ENCODE results near the gene COP1. TPM values are rescaled to one million over a fixed set of nuclear protein-coding genes. Genes with fewer than 3 reads are reported as not detected.
"Not testable (repeated sequence)": the region's sequence is repeated elsewhere in the genome, so short reads cannot be mapped to it uniquely, and the experiment has no call there.

The COP1 gene
- total RNA-seq, 2 donors from 2014 or later = 50.6 to 53.3 TPM

- H3K9me3 Mint-ChIP-seq = no peaks in the 10 kb centered on the region
- H3K4me3 Mint-ChIP-seq = no peak overlapping the region
- DNase-seq (ENCODE audit: low spot score) (no peak), ATAC-seq (no peak)
- peaks cover 0 to 2% of the 10 kb centered on the region in 2 donors for H3K4me1 Mint-ChIP-seq (ENCODE audit: low read depth in 2 of 2)
- peaks cover 12% of the 10 kb centered on the region for H3K36me3 Mint-ChIP-seq
- no peak overlapping the region for H3K27ac Mint-ChIP-seq
- H3K27me3 Mint-ChIP-seq = no peaks in the 10 kb centered on the region
Observed at GRCh38 chr1:176032040-176032645, 174.9 kb downstream of the COP1 start.

DNA sequence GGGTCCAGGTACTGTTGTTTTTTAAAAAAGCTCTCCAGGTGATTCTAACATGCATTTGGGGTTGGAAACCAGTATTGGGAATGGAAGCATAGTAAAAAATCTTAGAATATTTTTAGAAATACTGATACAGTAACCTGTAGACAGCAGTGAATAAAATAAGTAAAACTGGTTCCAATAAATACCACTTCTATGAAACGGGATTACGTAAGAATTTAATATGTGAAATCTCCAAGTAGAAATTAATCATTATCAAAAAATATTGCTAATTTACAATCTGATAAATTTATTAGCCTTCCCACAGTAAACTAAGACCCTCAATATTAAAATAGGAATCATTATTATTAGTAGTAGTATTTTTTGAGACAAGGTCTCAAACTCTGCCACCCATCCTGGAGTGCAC, 177.5 kb downstream of the COP1 start:
- H3K27ac Mint-ChIP-seq = no peak overlapping the region
- ATAC-seq = no peak
- H3K4me1 Mint-ChIP-seq (ENCODE audit: low read depth in 2 of 2) = peaks cover under 1 to 2% of the 10 kb centered on the region in 2 donors

GRCh38 chr1:176029155-176029554, 177.9 kb downstream of the COP1 start:
- no peaks in the 10 kb centered on the region for H3K27me3 Mint-ChIP-seq
- H3K9me3 Mint-ChIP-seq = no peaks in the 10 kb centered on the region
- no peak overlapping the region for H3K4me3 Mint-ChIP-seq
- no peak for ATAC-seq
- H3K36me3 Mint-ChIP-seq = no peaks in the 10 kb centered on the region
- no peak overlapping the region for H3K27ac Mint-ChIP-seq
- peaks cover 5 to 6% of the 10 kb centered on the region in 2 donors for H3K4me1 Mint-ChIP-seq (ENCODE audit: low read depth in 2 of 2)
- no peak for DNase-seq (ENCODE audit: low spot score)

More for the DNA sequence above, 177.5 kb downstream of the COP1 start:
- Mint-ChIP-seq H3K36me3 (peaks cover 3% of the 10 kb centered on the region), H3K4me3 (no peak overlapping the region), H3K9me3 (no peaks in the 10 kb centered on the region), H3K27me3 (no peaks in the 10 kb centered on the region)
- no peak for DNase-seq (ENCODE audit: low spot score)

- not testable (repeated sequence) for H3K27ac Mint-ChIP-seq; H3K4me3 Mint-ChIP-seq; ATAC-seq; H3K4me1 Mint-ChIP-seq (ENCODE audit: low read depth in 2 of 2); DNase-seq (ENCODE audit: low spot score); H3K9me3 Mint-ChIP-seq; H3K27me3 Mint-ChIP-seq; H3K36me3 Mint-ChIP-seq
Observed at GRCh38 chr1:176027934-176028333, 179.2 kb downstream of the COP1 start.

- no peaks in the 10 kb centered on the region for H3K27me3 Mint-ChIP-seq
- no peak for ATAC-seq
- H3K4me3 Mint-ChIP-seq = no peak overlapping the region
- DNase-seq (ENCODE audit: low spot score) = no peak
- H3K27ac Mint-ChIP-seq = no peak overlapping the region
- no peaks in the 10 kb centered on the region for H3K9me3 Mint-ChIP-seq
- peaks cover 6 to 11% of the 10 kb centered on the region in 2 donors for H3K4me1 Mint-ChIP-seq (ENCODE audit: low read depth in 2 of 2)
- no peaks in the 10 kb centered on the region for H3K36me3 Mint-ChIP-seq
Observed at GRCh38 chr1:176022574-176022973, 184.5 kb downstream of the COP1 start.

GRCh38 chr1:176017722-176018121, 189.4 kb downstream of the COP1 start:
- Mint-ChIP-seq H3K4me3 (no peak overlapping the region), H3K9me3 (no peaks in the 10 kb centered on the region), H3K36me3 (peaks cover 6% of the 10 kb centered on the region), H3K4me1 (ENCODE audit: low read depth in 2 of 2) (peaks cover 2 to 8% of the 10 kb centered on the region in 2 donors), H3K27ac (no peak overlapping the region), H3K27me3 (no peaks in the 10 kb centered on the region)
- DNase-seq (ENCODE audit: low spot score) (no peak), ATAC-seq (no peak)

GRCh38 chr1:176009951-176010350, 197.1 kb downstream of the COP1 start:
- H3K36me3 Mint-ChIP-seq = peaks cover under 1% of the 10 kb centered on the region
- DNase-seq (ENCODE audit: low spot score) (no peak), ATAC-seq (no peak)
- H3K4me3 Mint-ChIP-seq = no peak overlapping the region
- H3K27me3 Mint-ChIP-seq = no peaks in the 10 kb centered on the region
- no peak overlapping the region for H3K27ac Mint-ChIP-seq
- H3K9me3 Mint-ChIP-seq = no peaks in the 10 kb centered on the region
- H3K4me1 Mint-ChIP-seq (ENCODE audit: low read depth in 2 of 2) = peaks cover 0 to 2% of the 10 kb centered on the region in 2 donors

- H3K9me3 Mint-ChIP-seq; H3K36me3 Mint-ChIP-seq; DNase-seq (ENCODE audit: low spot score); H3K4me3 Mint-ChIP-seq; ATAC-seq; H3K27me3 Mint-ChIP-seq; H3K4me1 Mint-ChIP-seq (ENCODE audit: low read depth in 2 of 2); H3K27ac Mint-ChIP-seq: not testable (repeated sequence)
Observed at GRCh38 chr1:176007756-176008389, 199.2 kb downstream of the COP1 start.

DNA sequence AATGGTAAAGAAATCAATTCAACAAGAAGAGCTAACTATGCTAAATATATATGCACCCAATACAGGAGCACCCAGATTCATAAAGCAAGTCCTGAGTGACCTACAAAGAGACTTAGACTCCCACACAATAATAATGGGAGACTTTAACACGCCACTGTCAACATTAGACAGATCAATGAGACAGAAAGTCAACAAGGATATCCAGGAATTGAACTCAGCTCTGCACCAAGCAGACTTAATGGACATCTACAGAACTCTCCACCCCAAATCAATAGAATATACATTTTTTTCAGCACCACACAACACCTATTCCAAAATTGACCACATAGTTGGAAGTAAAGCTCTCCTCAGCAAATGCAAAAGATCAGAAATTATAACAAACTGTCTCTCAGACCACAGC, 212.4 kb downstream of the COP1 start:
- not testable (repeated sequence) for H3K27ac Mint-ChIP-seq, H3K4me3 Mint-ChIP-seq

GRCh38 chr1:175992825-175993224, 214.3 kb downstream of the COP1 start:
- H3K4me1 Mint-ChIP-seq (ENCODE audit: low read depth in 2 of 2) = peaks cover 8 to 15% of the 10 kb centered on the region in 2 donors
- not testable (repeated sequence) for H3K9me3 Mint-ChIP-seq; H3K36me3 Mint-ChIP-seq; DNase-seq (ENCODE audit: low spot score); H3K27me3 Mint-ChIP-seq; ATAC-seq; H3K27ac Mint-ChIP-seq; H3K4me3 Mint-ChIP-seq

More for the DNA sequence above, 212.4 kb downstream of the COP1 start:
- H3K27me3 Mint-ChIP-seq; ATAC-seq; H3K36me3 Mint-ChIP-seq; H3K9me3 Mint-ChIP-seq; DNase-seq (ENCODE audit: low spot score): not testable (repeated sequence)
- peaks cover 8 to 15% of the 10 kb centered on the region in 2 donors for H3K4me1 Mint-ChIP-seq (ENCODE audit: low read depth in 2 of 2)

DNA sequence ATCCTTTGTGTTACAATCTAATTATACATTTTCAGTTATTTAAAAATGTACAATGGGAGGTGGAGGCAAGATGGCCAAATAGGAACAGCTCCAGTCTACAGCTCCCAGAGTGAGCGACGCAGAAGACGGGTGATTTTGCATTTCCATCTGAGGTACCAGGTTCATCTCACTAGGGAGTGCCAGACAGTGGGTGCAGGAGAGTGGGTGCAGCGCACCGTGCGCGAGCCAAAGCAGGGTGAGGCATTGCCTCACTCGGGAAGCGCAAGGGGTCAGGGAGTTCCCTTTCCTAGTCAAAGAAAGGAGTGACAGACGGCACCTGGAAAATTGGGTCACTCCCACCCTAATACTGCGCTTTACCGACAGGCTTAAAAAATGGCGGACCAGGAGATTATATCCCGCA, 214.9 kb downstream of the COP1 start:
- peaks cover 8 to 15% of the 10 kb centered on the region in 2 donors for H3K4me1 Mint-ChIP-seq (ENCODE audit: low read depth in 2 of 2)
- not testable (repeated sequence) for H3K27ac Mint-ChIP-seq; H3K9me3 Mint-ChIP-seq; DNase-seq (ENCODE audit: low spot score); ATAC-seq; H3K36me3 Mint-ChIP-seq; H3K4me3 Mint-ChIP-seq; H3K27me3 Mint-ChIP-seq

GRCh38 chr1:175984813-175985212, 222.3 kb downstream of the COP1 start:
- Mint-ChIP-seq H3K36me3 (peaks cover 43% of the 10 kb centered on the region), H3K9me3 (peaks cover 9% of the 10 kb centered on the region), H3K4me1 (ENCODE audit: low read depth in 2 of 2) (peaks cover 6 to 9% of the 10 kb centered on the region in 2 donors), H3K4me3 (no peak overlapping the region), H3K27ac (no peak overlapping the region), H3K27me3 (no peaks in the 10 kb centered on the region)
- no peak for ATAC-seq
- no peak for DNase-seq (ENCODE audit: low spot score)

- peaks cover 9% of the 10 kb centered on the region for H3K9me3 Mint-ChIP-seq
- H3K36me3 Mint-ChIP-seq = peaks cover 43% of the 10 kb centered on the region
- no peak overlapping the region for H3K4me3 Mint-ChIP-seq
- no peak for DNase-seq (ENCODE audit: low spot score)
- H3K27ac Mint-ChIP-seq = no peak overlapping the region
- peaks cover 5 to 9% of the 10 kb centered on the region in 2 donors for H3K4me1 Mint-ChIP-seq (ENCODE audit: low read depth in 2 of 2)
- no peaks in the 10 kb centered on the region for H3K27me3 Mint-ChIP-seq
- ATAC-seq = no peak
Observed at GRCh38 chr1:175984057-175984812, 222.9 kb downstream of the COP1 start.

GRCh38 chr1:175983363-175983762, 223.7 kb downstream of the COP1 start:
- not testable (repeated sequence) for H3K4me1 Mint-ChIP-seq (ENCODE audit: low read depth in 2 of 2); ATAC-seq; H3K27ac Mint-ChIP-seq

More at GRCh38 chr1:175983363-175983762, 223.7 kb downstream of the COP1 start:
- not testable (repeated sequence) for H3K4me3 Mint-ChIP-seq; H3K27me3 Mint-ChIP-seq; H3K9me3 Mint-ChIP-seq; DNase-seq (ENCODE audit: low spot score)
- H3K36me3 Mint-ChIP-seq = peaks cover 43% of the 10 kb centered on the region

Data from natural killer cell treated with Interleukin-12 subunit alpha and Interleukin-12 subunit beta and Interleukin-15 and Interleukin-18, amount 100 ng/mL, for 72 hours (primary cell).